ENCODE results near the gene SLC16A1. TPM values are rescaled to one million over a fixed set of nuclear protein-coding genes. Genes with fewer than 3 reads are reported as not detected.

SLC16A1 gene
- total and polyA plus RNA-seq, 11 donors = 60.5 to 192 (median 124) TPM

- no peak for TF ChIP-seq CTCF (IDR thresholded peaks at IDR 0.05)
- TF ChIP-seq POLR2A (IDR thresholded peaks at IDR 0.05) = no peak
- Histone ChIP-seq H3K27me3 (no peaks in the 10 kb centered on the region), H3K4me3 (no peak overlapping the region), H3K27ac (no peak overlapping the region), H3K4me1 (peaks cover 0 to 35% (median 11%) of the 10 kb centered on the region in 12 donors), H3K36me3 (peaks cover 0 to 59% (median 34%) of the 10 kb centered on the region in 9 donors), H3K9me3 (no peaks in the 10 kb centered on the region)
- DNase-seq = no peak
- intact Hi-C loops (cut with DNase I) = no loop called here
- 89 to 100% (median 96%) methylated on average over 1 of the region's 1 CpG for WGBS, 4 donors
- no peak for ATAC-seq
Measured at GRCh38 chr1:112926858-112927257, 29.1 kb downstream of the SLC16A1 start.

GRCh38 chr1:112925015-112925414 lies 31.0 kb downstream of the SLC16A1 start:
- no peaks in the 10 kb centered on the region for H3K9me3 ChIP-seq
- no peaks in the 10 kb centered on the region for H3K27me3 ChIP-seq
- TF ChIP-seq CTCF (IDR thresholded peaks at IDR 0.05) = no peak
- no peak for TF ChIP-seq POLR2A (IDR thresholded peaks at IDR 0.05)
- ATAC-seq = no peak
- no peak overlapping the region for H3K4me3 ChIP-seq
- peaks cover 0 to 77% (median 34%) of the 10 kb centered on the region in 9 donors for H3K36me3 ChIP-seq
- peaks cover 0 to 35% (median 11%) of the 10 kb centered on the region in 12 donors for H3K4me1 ChIP-seq
- WGBS, 4 donors = 57 to 68% (median 62%) methylated on average over 3 of the region's 3 CpGs
- intact Hi-C loops (cut with DNase I) = loop anchor here in 1 of 10 donors (1.0 kb wide), 1 partner anchor 21 kb away; no protein-coding TSS in a partner anchor
- no peak for DNase-seq
- no peak overlapping the region for H3K27ac ChIP-seq

- peak overlapping the region in 1 of 12 donors; percentile 8 for H3K27ac ChIP-seq
- WGBS, 4 donors = 92 to 97% (median 94%) methylated on average over 3 to 12 of the region's 12 CpGs
- no peak for TF ChIP-seq CTCF (IDR thresholded peaks at IDR 0.05)
- TF ChIP-seq POLR2A (IDR thresholded peaks at IDR 0.05) = no peak
- H3K27me3 ChIP-seq = no peaks in the 10 kb centered on the region
- ATAC-seq (peak in 2 of 4 donors; percentile 28 to 35), DNase-seq (no peak)
- peaks cover 0 to 35% (median 9%) of the 10 kb centered on the region in 12 donors for H3K4me1 ChIP-seq
- no peaks in the 10 kb centered on the region for H3K9me3 ChIP-seq
- intact Hi-C loops (cut with DNase I) = no loop called here
- peaks cover 0 to 81% (median 31%) of the 10 kb centered on the region in 9 donors for H3K36me3 ChIP-seq
- no peak overlapping the region for H3K4me3 ChIP-seq
Measured at GRCh38 chr1:112923959-112924349, 32.0 kb downstream of the SLC16A1 start.

- intact Hi-C loops (cut with DNase I) = no loop called here
- Histone ChIP-seq H3K4me1 (peaks cover 0 to 34% (median 9%) of the 10 kb centered on the region in 12 donors), H3K9me3 (no peaks in the 10 kb centered on the region), H3K4me3 (no peak overlapping the region), H3K27me3 (no peaks in the 10 kb centered on the region), H3K27ac (peak overlapping the region in 1 of 12 donors; percentile 8), H3K36me3 (peaks cover 0 to 77% (median 29%) of the 10 kb centered on the region in 9 donors)
- 93 to 96% (median 95%) methylated on average over 19 to 25 of the region's 25 CpGs for WGBS, 4 donors
- DNase-seq (no peak), ATAC-seq (peak in 3 of 4 donors; percentile 32 to 63 (median 41))
- TF ChIP-seq CTCF (IDR thresholded peaks at IDR 0.05) (no peak), POLR2A (IDR thresholded peaks at IDR 0.05) (no peak)
Measured at GRCh38 chr1:112923234-112923958, 32.6 kb downstream of the SLC16A1 start.
